ENCODE measurements around the gene RMND5A.
A peak's percentile ranks its signal among the peaks of the same experiment; 100 is the strongest.
"Not testable (repeated sequence)": the region's sequence is repeated elsewhere in the genome, so short reads cannot be mapped to it uniquely, and the experiment has no call there.

Gene RMND5A, protein sequence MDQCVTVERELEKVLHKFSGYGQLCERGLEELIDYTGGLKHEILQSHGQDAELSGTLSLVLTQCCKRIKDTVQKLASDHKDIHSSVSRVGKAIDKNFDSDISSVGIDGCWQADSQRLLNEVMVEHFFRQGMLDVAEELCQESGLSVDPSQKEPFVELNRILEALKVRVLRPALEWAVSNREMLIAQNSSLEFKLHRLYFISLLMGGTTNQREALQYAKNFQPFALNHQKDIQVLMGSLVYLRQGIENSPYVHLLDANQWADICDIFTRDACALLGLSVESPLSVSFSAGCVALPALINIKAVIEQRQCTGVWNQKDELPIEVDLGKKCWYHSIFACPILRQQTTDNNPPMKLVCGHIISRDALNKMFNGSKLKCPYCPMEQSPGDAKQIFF

GRCh38 chr2:86719637-86720539, at the start of gene RMND5A:
RMND5A (plus strand) TSS chr2:86720291; CDS start chr2:86720668, 377 bp downstream.
- peak; percentile 89 for DNase-seq

GRCh38 chr2:86671337-86671981, 48.6 kb upstream of the RMND5A start:
- DNase-seq, result no peak

GRCh38 chr2:86672027-86672545, 48.0 kb upstream of the RMND5A start:
- DNase-seq, result no peak

DNA sequence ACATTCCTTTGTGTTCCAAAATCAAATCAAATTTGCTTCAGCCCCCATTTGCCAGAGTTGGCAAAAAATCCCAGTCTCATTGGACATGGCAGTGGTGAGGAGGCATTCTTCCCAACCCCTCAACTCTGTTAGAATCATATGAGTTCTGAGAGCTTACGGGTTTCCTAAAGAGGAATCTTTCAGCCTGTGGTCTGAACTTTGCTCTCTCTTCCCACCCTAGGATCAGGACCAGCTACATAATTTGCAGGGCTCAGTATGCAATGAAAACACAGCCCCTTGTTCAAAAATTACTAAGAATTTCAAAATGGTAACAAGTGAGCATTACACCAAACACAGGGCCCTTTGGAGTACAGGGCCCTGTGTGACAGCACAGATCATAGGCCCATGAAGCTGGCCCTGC, 47.1 kb upstream of the RMND5A start:
- no peak for DNase-seq

DNA sequence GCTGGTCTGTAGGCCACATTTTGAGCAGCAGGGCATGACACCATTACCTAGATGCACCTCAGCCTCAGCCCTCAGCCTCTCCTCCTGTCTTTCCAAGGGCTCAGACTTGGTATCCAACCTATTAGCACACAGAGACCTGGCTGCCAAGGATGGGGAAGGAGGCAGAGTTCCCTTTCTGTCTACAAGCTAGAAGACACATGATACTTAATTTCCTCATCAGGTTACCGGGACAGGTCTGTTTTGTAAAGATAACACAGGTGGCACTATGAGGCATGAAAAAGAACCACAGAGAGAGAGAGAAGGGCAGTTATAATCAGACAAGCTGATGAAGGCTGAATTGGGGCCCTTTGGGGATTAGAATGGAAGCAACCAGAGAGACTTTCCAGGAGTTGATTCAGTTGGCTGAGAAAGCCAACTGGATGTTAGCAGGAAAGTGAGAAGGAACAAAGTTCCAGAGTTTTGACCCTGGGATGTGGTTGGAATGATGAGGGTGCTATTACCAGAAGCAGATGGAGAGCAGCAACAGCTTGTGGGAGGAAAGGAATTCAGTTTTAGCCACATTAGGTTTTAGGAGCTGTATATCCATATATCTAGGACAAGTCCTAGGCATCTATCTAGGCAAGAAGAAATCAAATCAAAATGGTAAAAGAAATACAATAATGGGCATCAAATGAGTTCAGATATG, 46.0 kb upstream of the RMND5A start:
- no peak for DNase-seq

GRCh38 chr2:86675104-86675503, 45.0 kb upstream of the RMND5A start:
- no peak for DNase-seq

GRCh38 chr2:86675511-86676015, 44.5 kb upstream of the RMND5A start:
- no peak for DNase-seq

- no peak for DNase-seq
These were observed 42.3 kb upstream of the RMND5A start for GRCh38 chr2:86677816-86678215.

GRCh38 chr2:86679036-86679435, 41.1 kb upstream of the RMND5A start:
- no peak for DNase-seq

- DNase-seq, result no peak
These were observed 34.7 kb upstream of the RMND5A start for GRCh38 chr2:86685351-86685750.

DNA sequence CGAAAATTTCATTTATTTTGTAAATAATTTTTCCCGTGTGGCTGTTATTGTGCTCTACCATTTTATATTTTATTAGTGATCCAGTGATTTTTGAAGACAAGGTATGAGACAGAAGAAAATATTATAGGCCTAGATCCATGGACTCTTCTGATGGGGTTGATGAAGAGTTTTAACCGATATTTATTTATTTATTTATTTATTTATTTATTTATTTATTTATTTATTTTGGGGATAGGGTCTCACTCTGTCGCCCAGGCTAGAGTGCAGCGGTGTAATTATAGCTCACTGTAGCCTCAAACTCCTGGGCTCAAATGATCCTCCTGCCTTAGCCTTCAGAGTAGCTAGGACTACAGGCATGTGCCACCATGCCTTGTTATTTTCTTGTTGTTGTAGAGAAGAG, 33.6 kb upstream of the RMND5A start:
- no peak for DNase-seq

DNA sequence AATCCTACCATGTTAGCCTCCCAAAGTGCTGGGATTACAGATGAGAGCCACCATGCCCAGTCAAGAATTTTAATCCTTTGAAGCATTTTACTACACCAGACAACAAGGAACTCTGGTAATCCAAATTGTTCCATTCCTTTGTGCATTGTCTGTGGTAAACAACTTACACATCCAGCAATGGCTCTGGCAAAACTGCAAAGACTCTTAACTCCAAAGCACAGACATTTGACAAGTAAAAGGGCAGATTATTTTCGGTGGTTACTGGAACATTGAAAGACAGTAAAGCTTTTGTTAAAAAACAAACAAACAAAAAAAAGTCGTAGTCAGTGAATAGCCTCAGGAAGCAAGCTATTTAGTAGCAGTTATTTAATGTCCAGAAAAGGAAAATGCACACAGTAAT, 33.2 kb upstream of the RMND5A start:
- no peak for DNase-seq

GRCh38 chr2:86695053-86695691, 24.9 kb upstream of the RMND5A start:
- DNase-seq, result no peak

DNA sequence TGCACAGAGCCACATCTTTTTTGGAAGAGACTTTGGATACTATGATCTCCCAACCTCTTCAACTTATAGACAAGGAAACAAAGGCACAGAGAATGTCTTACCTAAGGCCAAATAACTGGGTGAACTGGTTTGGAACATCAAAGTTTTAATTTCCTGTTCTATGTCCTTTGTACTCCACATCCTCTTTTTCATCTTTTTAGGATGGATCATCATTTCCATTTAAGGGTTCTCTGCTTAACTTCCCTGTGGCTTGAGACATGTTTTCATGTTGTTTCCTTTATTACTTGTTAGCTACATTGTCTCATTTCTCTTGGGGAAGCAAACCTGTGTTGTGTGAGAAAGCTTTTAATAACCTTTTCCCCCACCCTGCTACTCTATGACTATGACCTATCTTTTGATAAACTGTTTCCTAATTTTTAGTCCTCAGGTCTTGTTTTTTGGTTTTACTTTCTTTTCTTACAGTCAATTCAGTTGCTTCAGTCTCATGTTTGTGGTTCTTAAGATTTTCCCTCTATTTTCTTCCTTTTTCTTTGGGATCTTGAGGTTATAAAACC, 22.5 kb upstream of the RMND5A start:
- DNase-seq, result no peak

- DNase-seq, result no peak
These were observed 19.4 kb upstream of the RMND5A start for GRCh38 chr2:86700690-86701089.

DNA sequence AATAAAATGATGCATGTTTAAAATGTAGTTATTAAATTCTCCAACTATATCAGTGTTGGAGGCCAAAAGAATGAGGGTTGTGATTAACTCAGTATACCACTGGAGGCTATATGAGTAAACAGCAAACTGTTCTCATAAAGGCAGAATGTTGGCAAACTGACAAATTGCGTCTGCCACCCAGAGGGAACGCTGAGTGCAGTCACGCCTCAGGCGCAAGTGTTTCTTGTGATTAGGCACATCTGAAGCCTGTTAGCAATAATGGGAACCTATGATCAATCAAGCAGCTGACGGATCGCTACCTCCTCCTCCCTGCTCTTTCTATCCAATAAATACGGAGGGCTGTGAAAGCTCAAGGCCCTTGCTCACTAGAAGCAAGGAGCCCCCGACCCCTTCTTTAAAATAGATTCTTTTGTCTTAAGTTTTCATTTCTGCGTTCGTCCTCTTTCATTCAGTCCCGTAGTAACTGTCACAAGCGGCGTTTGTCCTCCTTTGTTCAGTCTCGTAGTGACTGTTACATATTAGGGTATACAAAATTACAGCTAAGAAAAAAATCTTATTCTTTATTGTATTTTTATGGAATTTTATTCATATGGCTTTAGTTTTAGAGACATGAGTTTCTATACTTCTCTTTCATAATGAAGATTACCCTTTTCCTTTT, 16.3 kb upstream of the RMND5A start:
- peak; percentile 66 for DNase-seq

- DNase-seq, result no peak
These were observed 15.6 kb upstream of the RMND5A start for GRCh38 chr2:86704459-86704971.

DNA sequence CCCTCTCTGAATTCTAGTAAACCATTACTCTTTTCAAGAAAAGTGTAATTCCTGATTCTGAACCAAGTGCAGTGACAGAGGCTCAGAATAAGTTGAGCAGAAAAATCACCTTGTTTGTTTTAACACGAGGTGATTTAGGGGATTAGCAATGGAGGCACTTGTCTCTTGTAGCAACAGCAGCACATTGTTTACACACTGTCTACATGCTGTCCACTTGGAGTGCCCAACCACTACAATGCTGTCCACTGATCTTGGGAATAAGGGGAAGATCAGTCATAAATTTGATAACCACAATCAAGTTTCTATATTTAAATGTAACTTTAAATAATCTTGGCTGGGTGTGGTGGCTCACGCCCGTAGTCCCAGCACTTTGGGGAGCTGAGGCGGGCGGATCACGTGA, 13.9 kb upstream of the RMND5A start:
- DNase-seq, result no peak

GRCh38 chr2:86706935-86707334, 13.2 kb upstream of the RMND5A start:
- DNase-seq, result no peak

DNA sequence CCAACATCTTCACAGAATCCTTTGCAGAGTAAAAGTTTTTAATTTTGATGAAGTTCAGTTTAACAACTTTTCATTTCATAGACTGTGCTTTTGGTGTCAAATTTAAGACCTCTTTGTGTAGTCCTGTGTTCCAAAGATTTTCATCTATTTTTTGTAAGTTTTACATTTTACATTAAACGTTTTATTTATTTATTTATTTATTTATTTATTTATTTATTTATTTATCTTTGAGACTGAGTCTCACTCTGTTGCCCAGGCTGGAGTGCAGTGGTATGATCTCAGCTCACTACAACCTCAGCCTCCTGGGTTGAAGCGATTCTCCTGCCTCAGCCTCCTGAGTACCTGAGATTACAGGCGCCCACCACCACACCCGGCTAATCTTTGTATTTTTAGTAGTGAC, 12.0 kb upstream of the RMND5A start:
- DNase-seq, result not testable (repeated sequence)

Measured in DMS153 (cell line).